A549 (cell line): ENCODE data around the gene MTCL1. TPM values are rescaled to one million over a fixed set of nuclear protein-coding genes. Genes with fewer than 3 reads are reported as not detected.

Experiments
- ATAC-seq, 2 experiments: fragments of 200-7000 bp in 1 of 2; fragments of >200 bp in 1 of 2; cut with Nextera tagmentation in 1 of 2; cut with Tn5 transposase in 1 of 2; 3 replicates each; pipeline versions ENCODE4 v1.8.0 to v1.9.1; 2018 to 2020; ENCODE audit warnings: mild to moderate bottlenecking in 1 of 2, moderate library complexity in 1 of 2
- CTCF ChIA-PET: fragments of 300-600 bp; sonication (Branson Sonifier 250); formaldehyde crosslinking; extraction: SDS; loops from one replicate; lab custom pipeline; 2021; ENCODE audit warnings: antibody characterized with exemption, inconsistent platforms; lab: Yijun Ruan, JAX
- POLR2A ChIA-PET: fragments of 350-600 bp; formaldehyde crosslinking; extraction: SDS; loops from one replicate; lab custom pipeline; 2021; ENCODE audit warnings: antibody characterized with exemption, inconsistent platforms; lab: Yijun Ruan, JAX
- DNase-seq, 2 experiments: peaks; one replicate each; pipeline versions ENCODE4 v3.0.0 to v3.0.0-alpha.2; 2011 to 2016; ENCODE audit warnings: low read depth in 1 of 2, low spot score in 1 of 2
- FAIRE-seq: peaks from 2 replicates; lab custom pipeline; 2011; peaks lifted over from hg19 to GRCh38; lab: Jason Lieb, UNC
- H3K27ac ChIP-seq, 2 experiments: fragments of >200 bp; sonication (Bioruptor Twin); formaldehyde crosslinking; 3 replicates each; pipeline ENCODE4 v1.5.1; 2016 to 2017
- H3K4me1 ChIP-seq: fragments of >200 bp; sonication (Bioruptor Twin); formaldehyde crosslinking; 3 replicates; pipeline ENCODE4 v1.6.1; 2016
- H3K4me2 ChIP-seq: fragments of >200 bp; sonication (Bioruptor Twin); formaldehyde crosslinking; 3 replicates; pipeline ENCODE4 v1.6.1; 2016
- H3K4me3 ChIP-seq: fragments of >200 bp; sonication (Bioruptor Twin); formaldehyde crosslinking; 3 replicates; pipeline ENCODE4 v1.5.1; 2016
- H3K9me3 ChIP-seq: fragments of >200 bp; sonication (Bioruptor Twin); formaldehyde crosslinking; 3 replicates; pipeline ENCODE4 v1.6.1; 2016
- BHLHE40 ChIP-seq: IDR thresholded peaks from 2 replicates; pipeline ENCODE4 v1.6.1; 2012; ENCODE audit warnings: low read depth, low read length, inconsistent platforms
- CBX8 ChIP-seq: fragments of 200-600 bp; sonication (generic); IDR thresholded peaks from 2 replicates; pipeline ENCODE4 v1.6.1; 2016
- CEBPB ChIP-seq, 2 experiments: fragments of >200 bp in 1 of 2; sonication (Bioruptor Twin) in 1 of 2; formaldehyde crosslinking in 1 of 2; IDR thresholded peaks; 2 replicates each; pipeline ENCODE4 v1.6.1; 2012 to 2016
- CHD4 ChIP-seq: fragments of 200-600 bp; sonication (generic); IDR thresholded peaks from 2 replicates; pipeline ENCODE4 v1.6.1; 2016; ENCODE audit warnings: antibody characterized with exemption, mild to moderate bottlenecking, borderline replicate concordance
- CTCF ChIP-seq: fragments of >200 bp; sonication (Bioruptor Twin); formaldehyde crosslinking; IDR thresholded peaks from 3 replicates; pipeline ENCODE4 v1.5.1; 2016
- EP300 ChIP-seq, 2 experiments: fragments of >200 bp; sonication (Bioruptor Twin); formaldehyde crosslinking; IDR thresholded peaks; 2 replicates in 1 of 2; 3 replicates in 1 of 2; pipeline ENCODE4 v1.6.1; 2016 to 2017
- FOSL2 ChIP-seq, 2 experiments: fragments of 450-650 bp in 1 of 2; fragments of >200 bp in 1 of 2; sonication (Bioruptor Twin) in 1 of 2; formaldehyde crosslinking; IDR thresholded peaks; 2 replicates each; pipeline versions ENCODE4 v1.5.0 to v1.6.1; 2016 to 2020; ENCODE audit warnings: mild to moderate bottlenecking in 1 of 2, moderate library complexity in 1 of 2
- FOXS1 ChIP-seq: fragments of 250-450 bp; sonication (Bioruptor Pico); IDR thresholded peaks from 2 replicates; pipeline ENCODE4 v1.5.0; 2020; ENCODE audit warnings: mild to moderate bottlenecking, moderate library complexity
- GATA3 ChIP-seq: IDR thresholded peaks from 2 replicates; pipeline ENCODE4 v1.6.1; 2012; ENCODE audit warnings: borderline replicate concordance
- HEYL ChIP-seq: fragments of 250-450 bp; sonication (Bioruptor Pico); IDR thresholded peaks from 2 replicates; pipeline ENCODE4 v1.8.0; 2021; ENCODE audit warnings: mild to moderate bottlenecking, moderate library complexity
- HOXB5 ChIP-seq: fragments of 250-450 bp; sonication (Bioruptor Pico); IDR thresholded peaks from 2 replicates; pipeline ENCODE4 v1.5.0; 2020; ENCODE audit warnings: mild to moderate bottlenecking, moderate library complexity
- JUN ChIP-seq, 2 experiments: fragments of >200 bp; sonication (Bioruptor Twin); formaldehyde crosslinking; IDR thresholded peaks; 2 replicates in 1 of 2; 3 replicates in 1 of 2; pipeline ENCODE4 v1.6.1; 2016 to 2017
- JUNB ChIP-seq: fragments of >200 bp; sonication (Bioruptor Twin); formaldehyde crosslinking; IDR thresholded peaks from 2 replicates; pipeline ENCODE4 v1.6.1; 2016
- KDM1A ChIP-seq: fragments of 200-600 bp; sonication (generic); IDR thresholded peaks from 2 replicates; pipeline ENCODE4 v1.6.1; 2016; ENCODE audit warnings: low read depth, mild to moderate bottlenecking
- MAFK ChIP-seq: fragments of 450-650 bp; IDR thresholded peaks from 2 replicates; pipeline ENCODE4 v1.6.1; 2014; ENCODE audit not compliant: partially characterized antibody
- MAX ChIP-seq: IDR thresholded peaks from 2 replicates; pipeline ENCODE4 v1.6.1; 2012
- MAZ ChIP-seq: fragments of 150-350 bp; IDR thresholded peaks from 2 replicates; pipeline ENCODE4 v1.6.1; 2014; ENCODE audit warnings: antibody characterized with exemption, low read depth, low read length, borderline replicate concordance
- NPAS2 ChIP-seq: fragments of 250-450 bp; sonication (Bioruptor Pico); IDR thresholded peaks from 2 replicates; pipeline ENCODE4 v1.8.0; 2022; ENCODE audit warnings: mild to moderate bottlenecking, moderate library complexity, borderline replicate concordance
- NR3C1 ChIP-seq: fragments of >200 bp; sonication (Bioruptor Twin); formaldehyde crosslinking; IDR thresholded peaks from 3 replicates; pipeline ENCODE4 v1.6.1; 2017
- RAD21 ChIP-seq, 2 experiments: fragments of >200 bp in 1 of 2; sonication (Bioruptor Twin) in 1 of 2; formaldehyde crosslinking in 1 of 2; IDR thresholded peaks in 1 of 2; conservative IDR thresholded peaks in 1 of 2; 2 replicates in 1 of 2; 3 replicates in 1 of 2; pipeline ENCODE4 v1.6.1; 2012 to 2018; ENCODE audit warnings: inconsistent platforms in 1 of 2
- RARB ChIP-seq: fragments of 250-450 bp; sonication (Bioruptor Pico); IDR thresholded peaks from 2 replicates; pipeline ENCODE4 v1.8.0; 2021; ENCODE audit warnings: mild to moderate bottlenecking, moderate library complexity
- RCOR1 ChIP-seq: fragments of 150-350 bp; IDR thresholded peaks from 2 replicates; pipeline ENCODE4 v1.6.1; 2014; ENCODE audit warnings: antibody characterized with exemption, low read length, low read depth
- RFX5 ChIP-seq: fragments of 450-650 bp; IDR thresholded peaks from 2 replicates; pipeline ENCODE4 v1.7.1; 2014; ENCODE audit warnings: antibody characterized with exemption, mild to moderate bottlenecking, moderate library complexity
- SREBF2 ChIP-seq: fragments of 450-650 bp; IDR thresholded peaks from 2 replicates; pipeline ENCODE4 v1.6.1; 2014; ENCODE audit warnings: mild to moderate bottlenecking, moderate library complexity
- TFCP2L1 ChIP-seq: fragments of 250-450 bp; sonication (Bioruptor Pico); IDR thresholded peaks from 2 replicates; pipeline ENCODE4 v1.5.0; 2021; ENCODE audit warnings: mild to moderate bottlenecking
- WGBS: methylation state at CpG from one replicate; pipeline ENCODE4 v1.1.6; 2017; ENCODE audit errors: missing lambda C conversion rate; 5-methylcytosine and 5-hydroxymethylcytosine counted together
- polyA plus RNA-seq, 4 experiments: library from polyadenylated mRNA; depleted of rRNA in 3 of 4; stranded (reverse); fragments of >200 nt; fragmentation: RNase III in 1 of 4; extraction: RNeasy Plus Mini Kit Qiagen cat#74134 plus additional on column Dnase treatment in 1 of 4; gene quantifications; 2 replicates in 3 of 4; 3 replicates in 1 of 4; pipeline ENCODE4 v1.2.3, GENCODE V29; 2011 to 2017
- TF ChIP-seq, protein P1 (sequence below): fragments of 200-600 bp; sonication (generic); IDR thresholded peaks from 2 replicates; pipeline ENCODE4 v1.6.1; 2016; ENCODE audit warnings: antibody characterized with exemption, mild to moderate bottlenecking, moderate library complexity
- TF ChIP-seq, protein P2 (sequence below): fragments of 250-450 bp; sonication (Bioruptor Pico); IDR thresholded peaks from 2 replicates; pipeline ENCODE4 v1.5.0; 2021; ENCODE audit warnings: mild to moderate bottlenecking, moderate library complexity, borderline replicate concordance

MTCL1 gene
- polyA plus RNA-seq, 2 of the 4 experiments (the other 2 are of a cell fraction), result 44.4 to 49.6 TPM

GRCh38 chr18:8699126-8699525 lies 6.2 kb upstream of the MTCL1 start:
- WGBS, result 92% methylated on average over 7 of the region's 7 CpGs
- no peak overlapping the region for H3K4me2 ChIP-seq
- ChIA-PET CTCF (no interaction called here), POLR2A (no interaction called here)
- H3K27ac ChIP-seq, result peak overlapping the region in 1 of 2 experiments; percentile 100; a peak in 2 of 6 replicates
- H3K4me1 ChIP-seq, result peaks cover 40% of the 10 kb centered on the region
- no peak for DNase-seq
- FAIRE-seq, result no peak
- ATAC-seq, result no peak
- H3K9me3 ChIP-seq, result no peaks in the 10 kb centered on the region
- no peak for TF ChIP-seq RARB
- no peak for TF ChIP-seq HOXB5 (CRISPR knock-in tag)
- no peak for TF ChIP-seq HEYL (CRISPR knock-in tag)
- no peak for TF ChIP-seq MAZ
- TF ChIP-seq GATA3, result no peak
- no peak for TF ChIP-seq NR3C1
- TF ChIP-seq FOXS1 (CRISPR knock-in tag), result no peak
- TF ChIP-seq CHD4, result no peak
- TF ChIP-seq KDM1A, result no peak
- no peak for TF ChIP-seq SREBF2
- TF ChIP-seq CBX8, result no peak
- TF ChIP-seq FOSL2 (IDR thresholded peaks at IDR 0.05), result no peak
- no peak for TF ChIP-seq FOSL2 (CRISPR knock-in tag; IDR thresholded peaks at IDR 0.05)
- TF ChIP-seq TFCP2L1 (CRISPR knock-in tag), result no peak
- TF ChIP-seq, protein P1, sequence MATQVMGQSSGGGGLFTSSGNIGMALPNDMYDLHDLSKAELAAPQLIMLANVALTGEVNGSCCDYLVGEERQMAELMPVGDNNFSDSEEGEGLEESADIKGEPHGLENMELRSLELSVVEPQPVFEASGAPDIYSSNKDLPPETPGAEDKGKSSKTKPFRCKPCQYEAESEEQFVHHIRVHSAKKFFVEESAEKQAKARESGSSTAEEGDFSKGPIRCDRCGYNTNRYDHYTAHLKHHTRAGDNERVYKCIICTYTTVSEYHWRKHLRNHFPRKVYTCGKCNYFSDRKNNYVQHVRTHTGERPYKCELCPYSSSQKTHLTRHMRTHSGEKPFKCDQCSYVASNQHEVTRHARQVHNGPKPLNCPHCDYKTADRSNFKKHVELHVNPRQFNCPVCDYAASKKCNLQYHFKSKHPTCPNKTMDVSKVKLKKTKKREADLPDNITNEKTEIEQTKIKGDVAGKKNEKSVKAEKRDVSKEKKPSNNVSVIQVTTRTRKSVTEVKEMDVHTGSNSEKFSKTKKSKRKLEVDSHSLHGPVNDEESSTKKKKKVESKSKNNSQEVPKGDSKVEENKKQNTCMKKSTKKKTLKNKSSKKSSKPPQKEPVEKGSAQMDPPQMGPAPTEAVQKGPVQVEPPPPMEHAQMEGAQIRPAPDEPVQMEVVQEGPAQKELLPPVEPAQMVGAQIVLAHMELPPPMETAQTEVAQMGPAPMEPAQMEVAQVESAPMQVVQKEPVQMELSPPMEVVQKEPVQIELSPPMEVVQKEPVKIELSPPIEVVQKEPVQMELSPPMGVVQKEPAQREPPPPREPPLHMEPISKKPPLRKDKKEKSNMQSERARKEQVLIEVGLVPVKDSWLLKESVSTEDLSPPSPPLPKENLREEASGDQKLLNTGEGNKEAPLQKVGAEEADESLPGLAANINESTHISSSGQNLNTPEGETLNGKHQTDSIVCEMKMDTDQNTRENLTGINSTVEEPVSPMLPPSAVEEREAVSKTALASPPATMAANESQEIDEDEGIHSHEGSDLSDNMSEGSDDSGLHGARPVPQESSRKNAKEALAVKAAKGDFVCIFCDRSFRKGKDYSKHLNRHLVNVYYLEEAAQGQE, result no peak
- no peak overlapping the region for H3K4me3 ChIP-seq

DNA sequence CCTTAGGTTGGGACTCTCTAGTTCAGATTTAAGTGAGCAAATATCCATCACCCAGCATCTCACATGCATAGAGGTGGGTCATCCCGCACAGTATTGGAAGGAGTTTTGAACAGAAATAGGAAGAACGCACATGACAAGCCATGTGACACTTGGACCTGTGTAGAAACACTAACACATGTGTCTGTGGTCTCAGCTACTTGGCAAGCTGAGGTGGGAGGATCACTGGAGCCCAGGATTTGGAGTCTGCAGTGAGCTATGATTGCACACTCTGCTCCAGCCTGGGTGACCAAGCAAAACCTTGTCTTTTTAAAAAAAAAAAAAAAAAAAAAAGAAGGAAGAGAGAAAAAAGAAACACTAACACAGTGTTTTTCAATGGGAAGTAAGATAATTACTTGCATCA lies 5.4 kb upstream of the MTCL1 start:
- no peak for ATAC-seq
- 95% methylated on average over 2 of the region's 2 CpGs for WGBS
- Histone ChIP-seq H3K4me3 (no peak overlapping the region), H3K4me1 (peaks cover 40% of the 10 kb centered on the region), H3K4me2 (no peak overlapping the region), H3K27ac (peak overlapping the region in 1 of 2 experiments; percentile 100; a peak in 4 of 6 replicates), H3K9me3 (no peaks in the 10 kb centered on the region)
- ChIA-PET CTCF (interaction anchor here (0.8 to 1.1 kb wide), 3 partner anchors 282 to 356 kb away, joined by 3 to 4 read pairs (median 4); no protein-coding TSS in a partner anchor), POLR2A (no interaction called here)
- no peak for FAIRE-seq
- DNase-seq, result no peak
- TF ChIP-seq CTCF (no peak), JUN (IDR thresholded peaks at IDR 0.05) (no peak), RAD21 (conservative IDR thresholded peaks at IDR 0.05 in 1 of 2, IDR thresholded peaks at IDR 0.05 in 1 of 2) (no peak), JUNB (no peak)

GRCh38 chr18:8701546-8702118 lies 3.7 kb upstream of the MTCL1 start:
- DNase-seq, result peak; percentile 64 to 72
- 14% methylated on average over 6 of the region's 9 CpGs for whole genome bisulfite sequencing
- POLR2A ChIA-PET, result no interaction called here
- CTCF ChIA-PET, result interaction anchor here (0.6 to 1.2 kb wide), 2 partner anchors 13 to 282 kb away, joined by 3 to 4 read pairs; no protein-coding TSS in a partner anchor
- peak overlapping the region; percentile 83 for H3K4me2 ChIP-seq
- H3K9me3 ChIP-seq, result no peaks in the 10 kb centered on the region
- ATAC-seq, result peak; percentile 4 to 44; a peak in 3 of 6 replicates
- no peak for FAIRE-seq
- H3K27ac ChIP-seq, result peak overlapping the region; percentile 91 to 100
- H3K4me3 ChIP-seq, result peak overlapping the region; percentile 25; the same call in 1 of the 3 replicates
- peaks cover 40% of the 10 kb centered on the region for H3K4me1 ChIP-seq
- peak in 1 of 2 experiments; percentile 26; a peak in 1 of 5 replicates for TF ChIP-seq JUN (IDR thresholded peaks at IDR 0.05)
- no peak for TF ChIP-seq MAFK
- TF ChIP-seq FOSL2 (IDR thresholded peaks at IDR 0.05), result no peak
- TF ChIP-seq FOSL2 (CRISPR knock-in tag; IDR thresholded peaks at IDR 0.05), result peak; percentile 21; the same call in 1 of the 2 replicates
- TF ChIP-seq CEBPB (IDR thresholded peaks at IDR 0.05), result peak in 1 of 2 experiments; percentile 78; a peak in 2 of 4 replicates
- no peak for TF ChIP-seq RCOR1
- no peak for TF ChIP-seq BHLHE40
- peak; percentile 67 for TF ChIP-seq MAX
- TF ChIP-seq FOXS1 (CRISPR knock-in tag), result no peak
- TF ChIP-seq RFX5, result no peak
- TF ChIP-seq, protein P2, sequence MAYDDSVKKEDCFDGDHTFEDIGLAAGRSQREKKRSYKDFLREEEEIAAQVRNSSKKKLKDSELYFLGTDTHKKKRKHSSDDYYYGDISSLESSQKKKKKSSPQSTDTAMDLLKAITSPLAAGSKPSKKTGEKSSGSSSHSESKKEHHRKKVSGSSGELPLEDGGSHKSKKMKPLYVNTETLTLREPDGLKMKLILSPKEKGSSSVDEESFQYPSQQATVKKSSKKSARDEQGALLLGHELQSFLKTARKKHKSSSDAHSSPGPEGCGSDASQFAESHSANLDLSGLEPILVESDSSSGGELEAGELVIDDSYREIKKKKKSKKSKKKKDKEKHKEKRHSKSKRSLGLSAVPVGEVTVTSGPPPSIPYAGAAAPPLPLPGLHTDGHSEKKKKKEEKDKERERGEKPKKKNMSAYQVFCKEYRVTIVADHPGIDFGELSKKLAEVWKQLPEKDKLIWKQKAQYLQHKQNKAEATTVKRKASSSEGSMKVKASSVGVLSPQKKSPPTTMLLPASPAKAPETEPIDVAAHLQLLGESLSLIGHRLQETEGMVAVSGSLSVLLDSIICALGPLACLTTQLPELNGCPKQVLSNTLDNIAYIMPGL (CRISPR knock-in tag), result no peak
- no peak for TF ChIP-seq NPAS2 (CRISPR knock-in tag)
- TF ChIP-seq EP300 (IDR thresholded peaks at IDR 0.05), result no peak
- 0 out of 2 replicates have a peak, but pooled peaks have one; percentile 21 for TF ChIP-seq JUNB
